GM12878 (cell line): ENCODE results near the gene ALKBH8. TPM values are rescaled to one million over a fixed set of nuclear protein-coding genes. Genes with fewer than 3 reads are reported as not detected.

Source experiments
- ATAC-seq: fragments of 200-7000 bp; cut with Tn5 transposase; 3 replicates; pipeline ENCODE4 v1.9.1; 2020; ENCODE audit warnings: mild to moderate bottlenecking, moderate library complexity
- BruUV-seq: library from RNA; stranded (reverse); fragments of 400-500 nt; replicated peaks from 2 replicates; lab custom pipeline; 2021; lab: Mats Ljungman, UMichigan
- CTCF ChIA-PET: fragments of 300-600 bp; sonication (Branson Sonifier 250); formaldehyde crosslinking; extraction: SDS; loops from one replicate; lab custom pipeline; 2021; ENCODE audit warnings: inconsistent platforms; lab: Yijun Ruan, JAX
- POLR2A ChIA-PET: fragments of 350-600 bp; formaldehyde crosslinking; extraction: SDS; loops from one replicate; lab custom pipeline; 2021; ENCODE audit warnings: inconsistent platforms; lab: Charles Lee
- RAD21 ChIA-PET: fragments of 300-600 bp; sonication (Branson Sonifier 250); formaldehyde crosslinking; loops from one replicate; lab custom pipeline; 2023; ENCODE audit warnings: antibody characterized with exemption; ENCODE audit not compliant: unreplicated experiment; lab: Charles Lee
- SMC1A ChIA-PET: fragments of 300-600 bp; sonication (Branson Sonifier 250); formaldehyde crosslinking; loops from one replicate; lab custom pipeline; 2023; ENCODE audit not compliant: unreplicated experiment, uncharacterized antibody; lab: Charles Lee
- DNase-seq: peaks from one replicate; pipeline ENCODE4 v3.0.0-alpha.2; 2011; ENCODE audit warnings: low read depth, low spot score
- FAIRE-seq: peaks from 3 replicates; lab custom pipeline; 2011; peaks lifted over from hg19 to GRCh38; lab: Jason Lieb, UNC
- H2AFZ ChIP-seq: 2 replicates; pipeline ENCODE4 v1.6.0; 2011; ENCODE audit warnings: low read depth, low read length, control low read depth; ENCODE audit not compliant: control insufficient read depth
- H3K27ac ChIP-seq: 2 replicates; pipeline ENCODE4 v1.5.1; 2011; ENCODE audit warnings: control low read depth; ENCODE audit not compliant: control insufficient read depth, insufficient read depth
- H3K27me3 ChIP-seq, 2 experiments: replicated peaks in 1 of 2; 2 replicates each; pipeline versions ENCODE4 v1.6.0 to v1.6.1; 2011; ENCODE audit warnings: low read length in 1 of 2; ENCODE audit not compliant: control insufficient read depth in 2 of 2, insufficient read depth in 2 of 2
- H3K36me3 ChIP-seq, 2 experiments: 2 replicates each; pipeline ENCODE4 v1.5.1; 2011; ENCODE audit warnings: low read length in 1 of 2; ENCODE audit not compliant: control insufficient read depth in 2 of 2, insufficient read depth in 2 of 2
- H3K4me1 ChIP-seq: 2 replicates; pipeline ENCODE4 v1.6.1; 2011; ENCODE audit warnings: mild to moderate bottlenecking, low read length, moderate library complexity, mixed read lengths; ENCODE audit not compliant: control insufficient read depth, insufficient read depth
- H3K4me2 ChIP-seq: 2 replicates; pipeline ENCODE4 v1.6.0; 2011; ENCODE audit warnings: control low read depth; ENCODE audit not compliant: control insufficient read depth, insufficient read depth
- H3K4me3 ChIP-seq: fragments of 200-600 bp; sonication (generic); 2 replicates; pipeline ENCODE4 v1.5.1; 2016
- H3K79me2 ChIP-seq: 2 replicates; pipeline ENCODE4 v1.6.0; 2011; ENCODE audit warnings: low read length; ENCODE audit not compliant: control insufficient read depth, insufficient read depth
- H3K9ac ChIP-seq: 2 replicates; pipeline ENCODE4 v1.8.0; 2011; ENCODE audit warnings: low read length, control low read depth, mixed read lengths; ENCODE audit not compliant: control insufficient read depth, insufficient read depth
- H3K9me3 ChIP-seq: replicated peaks from 3 replicates; pipeline ENCODE4 v1.5.1; 2011; ENCODE audit warnings: mild to moderate bottlenecking, low read length; ENCODE audit not compliant: control insufficient read depth, insufficient read depth
- H4K20me1 ChIP-seq: 2 replicates; pipeline ENCODE4 v1.6.0; 2011; ENCODE audit not compliant: control insufficient read depth, insufficient read depth
- CBX5 ChIP-seq: sonication (generic); IDR thresholded peaks from 2 replicates; pipeline ENCODE4 v1.6.1; 2016; ENCODE audit warnings: low read depth, moderate library complexity, mild to moderate bottlenecking, inconsistent platforms
- CREB1 ChIP-seq: IDR thresholded peaks from 2 replicates; pipeline ENCODE4 v1.6.1; 2012; ENCODE audit warnings: low read depth, mild to moderate bottlenecking, inconsistent platforms
- ETV6 ChIP-seq, 2 experiments: fragments of 450-650 bp in 1 of 2; IDR thresholded peaks in 1 of 2; conservative IDR thresholded peaks in 1 of 2; 2 replicates each; pipeline ENCODE4 v1.6.1; 2014; ENCODE audit warnings: antibody characterized with exemption in 1 of 2, borderline replicate concordance in 1 of 2, low read depth in 1 of 2, mild to moderate bottlenecking in 1 of 2, moderate library complexity in 1 of 2
- FOXK2 ChIP-seq: fragments of 450-650 bp; IDR thresholded peaks from 2 replicates; pipeline ENCODE4 v1.6.1; 2017; ENCODE audit warnings: mild to moderate bottlenecking, moderate library complexity
- HSF1 ChIP-seq: fragments of 150-350 bp; IDR thresholded peaks from 2 replicates; pipeline ENCODE4 v1.6.1; 2014; ENCODE audit warnings: mild to moderate bottlenecking, low read depth, low read length
- IRF5 ChIP-seq: fragments of 450-650 bp; IDR thresholded peaks from 2 replicates; pipeline ENCODE4 v1.6.1; 2017; ENCODE audit warnings: borderline replicate concordance
- MEF2B ChIP-seq: fragments of 450-650 bp; IDR thresholded peaks from 2 replicates; pipeline ENCODE4 v1.6.1; 2018; ENCODE audit warnings: mild to moderate bottlenecking, moderate library complexity; ENCODE audit not compliant: partially characterized antibody, poor library complexity, severe bottlenecking
- NFXL1 ChIP-seq: fragments of 450-650 bp; IDR thresholded peaks from 2 replicates; pipeline ENCODE4 v1.6.1; 2017; ENCODE audit warnings: antibody characterized with exemption, mild to moderate bottlenecking, borderline replicate concordance
- PAX5 ChIP-seq: IDR thresholded peaks from 2 replicates; pipeline ENCODE4 v1.6.1; 2011; ENCODE audit warnings: low read depth, low read length, borderline replicate concordance
- WGBS: methylation state at CpG from one replicate; pipeline ENCODE4 v1.1.6; 2016; ENCODE audit warnings: low lambda C conversion rate; ENCODE audit not compliant: insufficient replicate concordance, insufficient coverage; ENCODE audit errors: missing lambda C conversion rate; 5-methylcytosine and 5-hydroxymethylcytosine counted together
- in situ Hi-C: fragments of 300-500 bp; cut with MboI; formaldehyde crosslinking; loops from 9 replicates; pipeline ENCODE4 v1.14.3; 2018; ENCODE audit warnings: mixed read lengths
- intact Hi-C: fragments of 100-400 bp; cut with micrococcal nuclease; formaldehyde crosslinking; loops from one replicate; pipeline ENCODE4 v1.14.2; 2022; ENCODE audit not compliant: unreplicated experiment
- polyA plus RNA-seq, 11 experiments: library from polyadenylated mRNA; depleted of rRNA in 4 of 11; unstranded in 6 of 11; stranded (reverse) in 5 of 11; fragments of >200 nt; fragmentation: Nextera tagmentation in 4 of 11; fragmentation: Illumina TruSeq in 1 of 11; extraction: Ambion mirVana in 4 of 11; extraction: Trizol in 1 of 11; gene quantifications; 1 replicate in 1 of 11; 2 replicates in 10 of 11; pipeline versions ENCODE4 v1.2.1 to v1.2.3, GENCODE V29; 2011 to 2016; ENCODE audit warnings: inconsistent platforms in 2 of 11, missing spikeins in 2 of 11, low read depth in 1 of 11
- total RNA-seq, 4 experiments: library from RNA; depleted of rRNA in 3 of 4; stranded (reverse); fragments of >200 nt in 3 of 4; fragmentation: Illumina TruSeq in 1 of 4; extraction: Trizol in 1 of 4; gene quantifications; 2 replicates each; pipeline versions ENCODE4 v1.2.1 to v1.2.3, GENCODE V29; 2013 to 2021

Gene ALKBH8
- total and polyA plus RNA-seq, 10 of the 15 experiments (the other 5 are each of a cell fraction or from before 2014, with no cell fraction given), result 4.6 to 13.1 (median 9.5) TPM

DNA sequence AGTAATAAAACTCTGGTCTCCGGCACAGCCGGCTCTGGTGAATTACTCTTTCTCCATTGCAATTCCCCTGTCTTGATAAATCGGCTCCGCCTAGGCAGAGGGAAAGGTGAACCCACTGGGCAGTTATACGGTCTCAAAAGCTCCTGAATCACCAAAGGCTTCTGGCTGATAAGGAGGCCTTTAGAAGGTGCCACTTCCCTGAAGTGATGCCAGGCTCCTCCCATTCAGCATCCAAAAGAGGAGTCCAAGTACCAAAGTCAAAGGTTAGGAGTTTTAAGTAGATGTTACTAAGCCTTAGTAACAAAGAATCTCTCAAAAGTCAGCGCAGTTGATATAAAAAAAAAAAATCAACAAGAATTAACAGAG, 11.8 kb upstream of the ALKBH8 start:
- no peak for DNase-seq
- H3K4me1 ChIP-seq, result no peaks in the 10 kb centered on the region
- TF ChIP-seq ETV6 (conservative IDR thresholded peaks at IDR 0.05 in 1 of 2, IDR thresholded peaks at IDR 0.05 in 1 of 2; ENCODE audit: borderline replicate concordance in 1 of 2, low read depth in 1 of 2) (no peak), PAX5 (no peak), MEF2B (no peak), NFXL1 (no peak), IRF5 (no peak), FOXK2 (no peak), CBX5 (no peak), CREB1 (no peak), HSF1 (no peak)
- TF ChIP-seq, all 136 proteins: peak for 0
- ChIA-PET RAD21 (interaction anchor here (2.9 kb wide), 1 partner anchor 111 kb away, joined by 23 read pairs; no protein-coding TSS in a partner anchor), CTCF (interaction anchor here (0.7 to 21.8 kb wide), 7 partner anchors 10 to 163 kb away, joined by 3 to 536 read pairs (median 12); partner anchors contain the start of gene ALKBH8), SMC1A (interaction anchor here (0.7 to 5.6 kb wide), 7 partner anchors 10 to 194 kb away, joined by 3 to 78 read pairs (median 8); no protein-coding TSS in a partner anchor), POLR2A (no interaction called here)
- Histone ChIP-seq H3K4me2 (no peak overlapping the region), H3K9ac (no peak overlapping the region), H4K20me1 (no peaks in the 10 kb centered on the region), H3K4me3 (no peak overlapping the region), H3K79me2 (no peaks in the 10 kb centered on the region), H2AFZ (no peak overlapping the region), H3K27me3 (no peaks in the 10 kb centered on the region), H3K36me3 (no peaks in the 10 kb centered on the region), H3K9me3 (no peaks in the 10 kb centered on the region), H3K27ac (no peak overlapping the region)
- FAIRE-seq, result no peak
- intact Hi-C loops (loop anchor here (5.0 kb wide), 1 partner anchor 190 kb away; no protein-coding TSS in a partner anchor), in situ Hi-C loops (loop anchor here (5.0 to 10.0 kb wide), 2 partner anchors 105 to 317 kb away; no protein-coding TSS in a partner anchor)
- WGBS, result 69% methylated on average over 6 of the region's 6 CpGs
- ATAC-seq, result no peak
- no TSS peak for BruUV-seq
